DND-41 (cell line): ENCODE data around the gene KLF13.

ENCODE experiments used
- CTCF ChIP-seq: IDR thresholded peaks from 2 replicates; pipeline ENCODE4 v1.5.1; 2012; ENCODE audit warnings: borderline replicate concordance, low read length, moderate library complexity, mild to moderate bottlenecking; ENCODE audit not compliant: poor library complexity, severe bottlenecking; ENCODE audit errors: extremely low read depth
- EZH2 ChIP-seq: IDR thresholded peaks from 3 replicates; pipeline ENCODE4 v1.6.1; 2012; ENCODE audit warnings: borderline replicate concordance, low read depth, mild to moderate bottlenecking, moderate library complexity, low read length, inconsistent platforms; ENCODE audit not compliant: severe bottlenecking

GRCh38 chr15:31340592-31340991 is 14.0 kb downstream of the KLF13 start:
- TF ChIP-seq CTCF (no peak), EZH2 (no peak)
